Natural killer cell (primary cell): ENCODE results near the gene DENND2A. TPM values are rescaled to one million over a fixed set of nuclear protein-coding genes. Genes with fewer than 3 reads are reported as not detected.

ENCODE experiments used
- ATAC-seq, 3 donors: fragments of 150-1000 bp in 2 of 3; fragments of 200-7000 bp in 1 of 3; cut with Tn5 transposase; 1 replicate in 1 of 3; 2 replicates in 2 of 3; pipeline ENCODE4 v1.10.0; 2021; ENCODE audit warnings: mild to moderate bottlenecking in 2 of 3, moderate library complexity in 2 of 3
- DNase-seq, 2 donors: peaks; one replicate each; pipeline versions ENCODE4 v3.0.0 to v3.0.0-alpha.2; 2013 to 2021; ENCODE audit warnings: mixed read lengths in 1 of 2
- H3K27ac ChIP-seq: one replicate; pipeline ENCODE4 v1.5.1; 2013; ENCODE audit warnings: mild to moderate bottlenecking, low read length
- H3K27me3 ChIP-seq: one replicate; pipeline ENCODE4 v1.6.1; 2013; ENCODE audit warnings: low read length; ENCODE audit not compliant: control insufficient read depth, insufficient read depth
- H3K36me3 ChIP-seq: one replicate; pipeline ENCODE4 v1.6.1; 2013; ENCODE audit warnings: low read length; ENCODE audit not compliant: control insufficient read depth, insufficient read depth
- H3K4me1 ChIP-seq: one replicate; pipeline ENCODE4 v1.6.1; 2013; ENCODE audit warnings: low read length; ENCODE audit not compliant: control insufficient read depth, insufficient read depth
- H3K4me3 ChIP-seq: one replicate; pipeline ENCODE4 v1.5.1; 2013; ENCODE audit warnings: low read length
- H3K9me3 ChIP-seq: one replicate; pipeline ENCODE4 v1.6.1; 2013; ENCODE audit warnings: low read length; ENCODE audit not compliant: control insufficient read depth, insufficient read depth
- H3K27ac Mint-ChIP-seq, 2 donors: one replicate each; pipeline ENCODE4 v1.8.0; 2022; ENCODE audit warnings: mild to moderate bottlenecking in 2 of 2, mixed read lengths in 2 of 2, moderate library complexity in 1 of 2
- H3K27me3 Mint-ChIP-seq, 2 donors: one replicate each; pipeline ENCODE4 v1.8.0; 2022; ENCODE audit warnings: low read depth in 2 of 2, mixed read lengths in 2 of 2
- H3K36me3 Mint-ChIP-seq: one replicate; pipeline ENCODE4 v1.8.0; 2022; ENCODE audit warnings: mixed read lengths
- H3K4me1 Mint-ChIP-seq, 2 donors: one replicate each; pipeline ENCODE4 v1.8.0; 2022; ENCODE audit warnings: mixed read lengths in 2 of 2
- H3K4me3 Mint-ChIP-seq: one replicate; pipeline ENCODE4 v1.8.0; 2022; ENCODE audit warnings: mild to moderate bottlenecking, moderate library complexity, mixed read lengths
- H3K9me3 Mint-ChIP-seq, 2 donors: one replicate each; pipeline ENCODE4 v1.8.0; 2022; ENCODE audit warnings: mixed read lengths in 2 of 2
- WGBS: methylation state at CpG from one replicate; pipeline ENCODE4 v1.1.7; 2013; ENCODE audit warnings: missing lambda C conversion rate; ENCODE audit not compliant: insufficient coverage; 5-methylcytosine and 5-hydroxymethylcytosine counted together
- intact Hi-C: fragments of 100-400 bp; cut with micrococcal nuclease; formaldehyde crosslinking; loops from one replicate; pipeline ENCODE4 v1.14.2; 2022
- total RNA-seq, 4 donors: library from RNA; stranded (reverse); fragments of 120-200 nt in 1 of 4; gene quantifications; one replicate each; pipeline versions ENCODE4 v1.2.3 to v1.2.4, GENCODE V29; 2013 to 2022
- TF ChIP-seq, protein P1 (sequence below): fragments of 200-600 bp; IDR thresholded peaks from one replicate; pipeline ENCODE4 v1.8.0; 2022; ENCODE audit warnings: antibody characterized with exemption

Gene DENND2A
- total RNA-seq, 3 donors from 2014 or later (not counting 1 experiment from before 2014, with no cell fraction given), result 0.12 TPM; not detected in 2

DNA sequence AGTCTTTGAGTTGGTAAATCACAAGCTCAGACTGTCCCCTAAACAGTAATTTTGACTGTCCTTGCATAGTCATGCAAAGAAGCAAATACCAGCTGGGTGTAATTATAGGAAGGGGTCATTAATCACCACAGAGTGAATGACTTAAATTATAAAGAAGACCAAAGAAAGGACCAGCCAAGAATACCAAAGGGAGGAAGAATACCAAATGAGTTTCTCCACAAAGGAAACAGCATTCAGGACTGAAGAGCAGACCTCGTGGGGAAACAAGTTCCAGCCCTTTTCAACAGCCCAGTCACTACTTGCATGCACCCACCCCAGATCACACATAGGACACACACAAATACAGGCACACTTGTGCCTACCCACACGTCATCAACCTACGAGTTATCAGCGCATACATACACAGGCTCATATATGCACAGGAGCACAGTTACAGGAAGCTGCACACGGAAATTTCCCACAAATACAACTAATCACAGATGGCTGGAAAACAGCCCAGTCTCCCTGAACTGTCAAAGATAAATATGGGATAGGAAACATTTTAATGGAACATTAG is 77.6 kb downstream of the DENND2A start:
- Mint-ChIP-seq H3K4me1 (no peaks in the 10 kb centered on the region), H3K9me3 (no peaks in the 10 kb centered on the region), H3K27ac (no peak overlapping the region), H3K27me3 (peaks cover 0 to 8% of the 10 kb centered on the region in 2 donors), H3K36me3 (no peaks in the 10 kb centered on the region), H3K4me3 (no peak overlapping the region)
- intact Hi-C loops, result no loop called here
- DNase-seq, result no peak
- Histone ChIP-seq H3K27me3 (no peaks in the 10 kb centered on the region), H3K4me3 (no peak overlapping the region), H3K27ac (no peak overlapping the region), H3K36me3 (no peaks in the 10 kb centered on the region), H3K9me3 (no peaks in the 10 kb centered on the region), H3K4me1 (no peaks in the 10 kb centered on the region)
- ATAC-seq, result no peak
- 69% methylated on average over 5 of the region's 5 CpGs for WGBS
- TF ChIP-seq, protein P1, sequence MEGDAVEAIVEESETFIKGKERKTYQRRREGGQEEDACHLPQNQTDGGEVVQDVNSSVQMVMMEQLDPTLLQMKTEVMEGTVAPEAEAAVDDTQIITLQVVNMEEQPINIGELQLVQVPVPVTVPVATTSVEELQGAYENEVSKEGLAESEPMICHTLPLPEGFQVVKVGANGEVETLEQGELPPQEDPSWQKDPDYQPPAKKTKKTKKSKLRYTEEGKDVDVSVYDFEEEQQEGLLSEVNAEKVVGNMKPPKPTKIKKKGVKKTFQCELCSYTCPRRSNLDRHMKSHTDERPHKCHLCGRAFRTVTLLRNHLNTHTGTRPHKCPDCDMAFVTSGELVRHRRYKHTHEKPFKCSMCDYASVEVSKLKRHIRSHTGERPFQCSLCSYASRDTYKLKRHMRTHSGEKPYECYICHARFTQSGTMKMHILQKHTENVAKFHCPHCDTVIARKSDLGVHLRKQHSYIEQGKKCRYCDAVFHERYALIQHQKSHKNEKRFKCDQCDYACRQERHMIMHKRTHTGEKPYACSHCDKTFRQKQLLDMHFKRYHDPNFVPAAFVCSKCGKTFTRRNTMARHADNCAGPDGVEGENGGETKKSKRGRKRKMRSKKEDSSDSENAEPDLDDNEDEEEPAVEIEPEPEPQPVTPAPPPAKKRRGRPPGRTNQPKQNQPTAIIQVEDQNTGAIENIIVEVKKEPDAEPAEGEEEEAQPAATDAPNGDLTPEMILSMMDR, result no peak

DNA sequence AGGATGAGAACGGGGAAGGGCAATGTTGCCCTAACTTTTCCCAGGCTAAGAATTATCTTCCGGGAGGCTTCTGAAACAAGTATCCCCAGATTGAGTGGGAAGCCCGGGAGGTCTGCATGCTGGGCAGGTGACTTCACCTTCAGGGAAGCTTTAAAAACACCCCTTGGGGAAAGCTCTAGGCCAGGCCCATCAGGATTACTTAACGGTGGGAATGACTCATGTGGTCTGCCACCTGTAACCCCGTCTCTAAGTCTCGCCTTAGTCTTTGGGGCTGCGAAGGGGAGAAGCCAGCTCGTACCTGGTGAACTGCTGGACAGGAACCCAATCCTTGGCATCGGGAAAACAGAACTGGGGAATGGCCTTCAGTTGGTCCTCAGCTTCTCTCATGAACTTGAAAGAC is 81.2 kb downstream of the DENND2A start:
- H3K4me1 ChIP-seq, result no peaks in the 10 kb centered on the region
- no peak overlapping the region for H3K27ac Mint-ChIP-seq
- H3K36me3 Mint-ChIP-seq, result no peaks in the 10 kb centered on the region
- peaks cover 0 to 2% of the 10 kb centered on the region in 2 donors for H3K27me3 Mint-ChIP-seq
- H3K4me1 Mint-ChIP-seq, result no peaks in the 10 kb centered on the region
- no peak overlapping the region for H3K4me3 Mint-ChIP-seq
- TF ChIP-seq, protein P1, result no peak
- no peaks in the 10 kb centered on the region for H3K9me3 Mint-ChIP-seq
- DNase-seq, result no peak
- H3K27ac ChIP-seq, result no peak overlapping the region
- no peaks in the 10 kb centered on the region for H3K27me3 ChIP-seq
- intact Hi-C loops, result no loop called here
- H3K9me3 ChIP-seq, result no peaks in the 10 kb centered on the region
- ATAC-seq, result no peak
- H3K36me3 ChIP-seq, result no peaks in the 10 kb centered on the region
- 89% methylated on average over 9 of the region's 9 CpGs for whole genome bisulfite sequencing
- H3K4me3 ChIP-seq, result no peak overlapping the region

DNA sequence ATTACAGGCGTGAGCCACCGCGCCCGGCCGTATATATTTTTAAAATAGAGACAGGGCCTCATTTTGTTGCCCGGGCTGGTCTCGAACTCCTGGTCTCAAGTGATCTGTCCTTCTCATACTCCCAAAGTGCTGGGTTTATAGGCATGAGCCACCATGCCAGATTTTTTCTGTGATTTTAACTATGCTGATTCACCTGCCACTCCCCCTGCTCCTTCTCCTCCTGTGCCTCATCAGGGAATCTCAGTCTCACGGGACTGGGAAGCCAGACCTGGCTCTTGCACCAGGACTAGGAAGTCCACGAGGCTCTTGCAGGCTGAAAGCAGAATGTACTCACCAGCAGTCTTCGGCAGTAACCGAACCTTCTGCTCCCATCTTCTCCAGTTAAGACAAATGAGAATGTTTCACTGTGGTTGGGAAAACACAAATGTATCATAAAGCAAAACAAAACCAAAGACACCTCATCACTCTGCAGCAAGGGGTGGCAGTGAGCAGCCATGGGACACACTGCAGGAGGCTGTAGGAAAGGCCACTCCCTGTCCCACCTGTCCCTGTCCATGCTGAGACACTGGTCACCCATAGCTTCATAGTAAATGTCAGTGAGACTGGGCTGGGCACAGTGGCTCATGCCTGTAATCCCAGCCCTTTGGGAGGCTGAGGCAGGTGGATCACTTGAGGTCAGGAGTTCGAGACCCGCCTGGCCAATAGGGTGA is 82.6 kb downstream of the DENND2A start:
- ATAC-seq (no peak), DNase-seq (no peak)
- no peak overlapping the region for H3K27ac ChIP-seq
- intact Hi-C loops, result no loop called here
- H3K36me3 Mint-ChIP-seq, result no peaks in the 10 kb centered on the region
- no peak overlapping the region for H3K4me3 ChIP-seq
- H3K4me3 Mint-ChIP-seq, result no peak overlapping the region
- H3K9me3 ChIP-seq, result no peaks in the 10 kb centered on the region
- H3K27me3 ChIP-seq, result no peaks in the 10 kb centered on the region
- 92% methylated on average over 13 of the region's 13 CpGs for WGBS
- no peaks in the 10 kb centered on the region for H3K9me3 Mint-ChIP-seq
- TF ChIP-seq, protein P1, result no peak
- no peaks in the 10 kb centered on the region for H3K27me3 Mint-ChIP-seq
- H3K4me1 Mint-ChIP-seq, result no peaks in the 10 kb centered on the region
- H3K4me1 ChIP-seq, result no peaks in the 10 kb centered on the region
- no peak overlapping the region for H3K27ac Mint-ChIP-seq
- no peaks in the 10 kb centered on the region for H3K36me3 ChIP-seq
